OCI-LY3 (cell line): ENCODE results near the gene ITFG1.

ENCODE experiments used
- H2AFZ ChIP-seq: fragments of 200-600, 300-600 bp; shearing (Covaris generic); 2 replicates; pipeline ENCODE4 v1.6.0; 2014; ENCODE audit warnings: antibody characterized with exemption, low read depth, low read length
- H3K27ac ChIP-seq: fragments of 200-600, 300-600 bp; sonication (generic); 2 replicates; pipeline ENCODE4 v1.5.1; 2014; ENCODE audit warnings: mild to moderate bottlenecking, low read length, moderate library complexity, mixed read lengths
- H3K27me3 ChIP-seq: fragments of 200-600, 300-600 bp; sonication (generic); 2 replicates; pipeline ENCODE4 v1.6.1; 2014; ENCODE audit warnings: low read depth, low read length, mixed read lengths
- H3K36me3 ChIP-seq: fragments of 200-600, 300-600 bp; sonication (generic); replicated peaks from 2 replicates; pipeline ENCODE3; 2014; ENCODE audit warnings: low read depth, low read length, mixed read lengths
- H3K4me1 ChIP-seq: fragments of 300-600, 200-600 bp; sonication (generic); 2 replicates; pipeline ENCODE4 v1.6.1; 2014; ENCODE audit warnings: low read length, mixed read lengths
- H3K4me2 ChIP-seq: fragments of 200-600, 300-600 bp; sonication (generic); 2 replicates; pipeline ENCODE4 v1.6.1; 2014; ENCODE audit warnings: low read length, mixed read lengths
- H3K4me3 ChIP-seq: fragments of 300-600, 200-600 bp; sonication (generic); 2 replicates; pipeline ENCODE4 v1.5.1; 2014; ENCODE audit warnings: antibody characterized with exemption, mild to moderate bottlenecking, low read length, moderate library complexity
- H3K79me2 ChIP-seq: fragments of 300-600, 200-600 bp; shearing (Covaris generic); 2 replicates; pipeline ENCODE4 v1.6.1; 2014; ENCODE audit warnings: mild to moderate bottlenecking, low read length, mixed read lengths
- H3K9ac ChIP-seq: fragments of 300-600, 200-600 bp; shearing (Covaris generic); 2 replicates; pipeline ENCODE4 v1.6.0; 2014; ENCODE audit warnings: mild to moderate bottlenecking, low read length, moderate library complexity
- H3K9me3 ChIP-seq: fragments of 200-600, 300-600 bp; shearing (Covaris generic); 2 replicates; pipeline ENCODE4 v1.6.1; 2014; ENCODE audit warnings: low read length, mixed read lengths; ENCODE audit not compliant: insufficient read depth
- H4K20me1 ChIP-seq: fragments of 200-600, 300-600 bp; sonication (generic); 2 replicates; pipeline ENCODE4 v1.6.1; 2016; ENCODE audit warnings: low read length, mixed read lengths; ENCODE audit not compliant: insufficient read depth
- EZH2phosphoT487 ChIP-seq: fragments of 200-600 bp; shearing (Covaris generic); IDR thresholded peaks from 2 replicates; pipeline ENCODE4 v1.6.1; 2018; ENCODE audit warnings: antibody characterized with exemption, mixed run types, low read depth
- TF ChIP-seq, protein P1 (sequence below): fragments of 200-600, 300-600 bp; sonication (generic); IDR thresholded peaks from 2 replicates; pipeline ENCODE4 v1.5.1; 2014; ENCODE audit warnings: antibody characterized with exemption, low read length, low read depth

The ITFG1 gene

GRCh38 chr16:47431960-47432359 lies 28.9 kb downstream of the ITFG1 start:
- H3K79me2 ChIP-seq = no peaks in the 10 kb centered on the region
- H3K4me1 ChIP-seq = no peaks in the 10 kb centered on the region
- H3K4me2 ChIP-seq = no peak overlapping the region
- no peaks in the 10 kb centered on the region for H4K20me1 ChIP-seq
- H3K27me3 ChIP-seq = no peaks in the 10 kb centered on the region
- H3K27ac ChIP-seq = no peak overlapping the region
- TF ChIP-seq, protein P1, sequence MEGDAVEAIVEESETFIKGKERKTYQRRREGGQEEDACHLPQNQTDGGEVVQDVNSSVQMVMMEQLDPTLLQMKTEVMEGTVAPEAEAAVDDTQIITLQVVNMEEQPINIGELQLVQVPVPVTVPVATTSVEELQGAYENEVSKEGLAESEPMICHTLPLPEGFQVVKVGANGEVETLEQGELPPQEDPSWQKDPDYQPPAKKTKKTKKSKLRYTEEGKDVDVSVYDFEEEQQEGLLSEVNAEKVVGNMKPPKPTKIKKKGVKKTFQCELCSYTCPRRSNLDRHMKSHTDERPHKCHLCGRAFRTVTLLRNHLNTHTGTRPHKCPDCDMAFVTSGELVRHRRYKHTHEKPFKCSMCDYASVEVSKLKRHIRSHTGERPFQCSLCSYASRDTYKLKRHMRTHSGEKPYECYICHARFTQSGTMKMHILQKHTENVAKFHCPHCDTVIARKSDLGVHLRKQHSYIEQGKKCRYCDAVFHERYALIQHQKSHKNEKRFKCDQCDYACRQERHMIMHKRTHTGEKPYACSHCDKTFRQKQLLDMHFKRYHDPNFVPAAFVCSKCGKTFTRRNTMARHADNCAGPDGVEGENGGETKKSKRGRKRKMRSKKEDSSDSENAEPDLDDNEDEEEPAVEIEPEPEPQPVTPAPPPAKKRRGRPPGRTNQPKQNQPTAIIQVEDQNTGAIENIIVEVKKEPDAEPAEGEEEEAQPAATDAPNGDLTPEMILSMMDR = no peak
- no peak for TF ChIP-seq EZH2phosphoT487
- H3K9me3 ChIP-seq = no peaks in the 10 kb centered on the region
- H3K4me3 ChIP-seq = no peak overlapping the region
- no peak overlapping the region for H3K9ac ChIP-seq
- H2AFZ ChIP-seq = no peak overlapping the region
- H3K36me3 ChIP-seq = no peaks in the 10 kb centered on the region

- no peaks in the 10 kb centered on the region for H3K4me1 ChIP-seq
- H3K4me2 ChIP-seq = no peak overlapping the region
- H3K36me3 ChIP-seq = peaks cover 4% of the 10 kb centered on the region
- H3K9me3 ChIP-seq = no peaks in the 10 kb centered on the region
- no peaks in the 10 kb centered on the region for H3K79me2 ChIP-seq
- H3K9ac ChIP-seq = no peak overlapping the region
- no peak overlapping the region for H2AFZ ChIP-seq
- no peaks in the 10 kb centered on the region for H3K27me3 ChIP-seq
- TF ChIP-seq, protein P1 = no peak
- TF ChIP-seq EZH2phosphoT487 = no peak
- no peak overlapping the region for H3K27ac ChIP-seq
- H4K20me1 ChIP-seq = no peaks in the 10 kb centered on the region
- H3K4me3 ChIP-seq = no peak overlapping the region
These were observed 34.1 kb downstream of the ITFG1 start for GRCh38 chr16:47426806-47427205.

DNA sequence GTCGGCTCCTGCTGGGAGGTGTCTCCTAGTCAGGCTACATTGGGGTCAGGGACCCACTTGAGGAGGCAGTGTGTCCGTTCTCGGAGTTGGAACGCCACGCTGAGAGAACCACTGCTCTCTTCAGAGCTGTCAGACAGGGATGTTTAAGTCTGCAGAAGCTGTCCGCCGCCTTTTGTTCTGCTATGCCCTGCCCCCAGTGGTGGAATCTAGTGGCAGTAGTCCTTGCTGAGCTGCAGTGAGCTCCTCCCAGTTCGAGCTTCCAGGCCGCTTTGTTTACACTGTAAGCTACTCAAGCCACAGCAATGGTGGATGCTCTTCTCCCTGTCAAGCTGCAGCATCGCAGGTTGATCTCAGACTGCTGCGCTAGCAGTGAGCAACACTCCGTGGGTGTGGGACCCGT lies 36.0 kb downstream of the ITFG1 start:
- Histone ChIP-seq H3K36me3 (peaks cover 4% of the 10 kb centered on the region), H3K9ac (no peak overlapping the region), H4K20me1 (no peaks in the 10 kb centered on the region), H3K79me2 (no peaks in the 10 kb centered on the region), H2AFZ (no peak overlapping the region), H3K4me1 (no peaks in the 10 kb centered on the region), H3K9me3 (no peaks in the 10 kb centered on the region), H3K27me3 (no peaks in the 10 kb centered on the region), H3K4me3 (no peak overlapping the region), H3K4me2 (no peak overlapping the region), H3K27ac (no peak overlapping the region)
- no peak for TF ChIP-seq EZH2phosphoT487
- TF ChIP-seq, protein P1 = no peak

DNA sequence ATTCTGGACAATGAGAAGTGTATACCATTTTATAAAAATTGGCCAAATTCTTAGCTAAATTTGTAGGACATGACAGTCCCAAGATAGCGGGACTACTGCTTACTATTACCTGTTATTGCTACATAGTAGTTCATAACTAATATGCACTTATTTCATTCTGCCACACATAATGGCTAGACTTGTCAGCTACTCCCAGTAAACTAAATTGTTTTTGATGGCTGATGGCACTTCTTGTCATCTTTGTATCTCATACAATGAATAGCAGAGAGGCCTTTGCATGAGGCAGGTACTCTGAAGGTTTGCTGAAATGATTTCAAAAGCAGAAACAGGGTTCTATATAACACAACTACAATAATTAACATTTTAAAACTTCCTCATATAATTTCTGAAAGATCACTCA lies 44.0 kb downstream of the ITFG1 start:
- Histone ChIP-seq H3K27me3 (no peaks in the 10 kb centered on the region), H3K9ac (no peak overlapping the region), H3K79me2 (no peaks in the 10 kb centered on the region), H3K36me3 (peaks cover 3% of the 10 kb centered on the region), H3K9me3 (no peaks in the 10 kb centered on the region), H2AFZ (no peak overlapping the region), H4K20me1 (no peaks in the 10 kb centered on the region), H3K4me3 (no peak overlapping the region), H3K27ac (no peak overlapping the region), H3K4me2 (no peak overlapping the region), H3K4me1 (no peaks in the 10 kb centered on the region)
- TF ChIP-seq EZH2phosphoT487 = no peak
- TF ChIP-seq, protein P1 = no peak
